ENCODE data around the gene CREBRF. TPM values are rescaled to one million over a fixed set of nuclear protein-coding genes. Genes with fewer than 3 reads are reported as not detected.

Gene CREBRF, protein sequence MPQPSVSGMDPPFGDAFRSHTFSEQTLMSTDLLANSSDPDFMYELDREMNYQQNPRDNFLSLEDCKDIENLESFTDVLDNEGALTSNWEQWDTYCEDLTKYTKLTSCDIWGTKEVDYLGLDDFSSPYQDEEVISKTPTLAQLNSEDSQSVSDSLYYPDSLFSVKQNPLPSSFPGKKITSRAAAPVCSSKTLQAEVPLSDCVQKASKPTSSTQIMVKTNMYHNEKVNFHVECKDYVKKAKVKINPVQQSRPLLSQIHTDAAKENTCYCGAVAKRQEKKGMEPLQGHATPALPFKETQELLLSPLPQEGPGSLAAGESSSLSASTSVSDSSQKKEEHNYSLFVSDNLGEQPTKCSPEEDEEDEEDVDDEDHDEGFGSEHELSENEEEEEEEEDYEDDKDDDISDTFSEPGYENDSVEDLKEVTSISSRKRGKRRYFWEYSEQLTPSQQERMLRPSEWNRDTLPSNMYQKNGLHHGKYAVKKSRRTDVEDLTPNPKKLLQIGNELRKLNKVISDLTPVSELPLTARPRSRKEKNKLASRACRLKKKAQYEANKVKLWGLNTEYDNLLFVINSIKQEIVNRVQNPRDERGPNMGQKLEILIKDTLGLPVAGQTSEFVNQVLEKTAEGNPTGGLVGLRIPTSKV
- total RNA-seq (2022; extraction: Qiagen RNA extraction): 2.2 to 3.0 TPM (median 2.5 TPM) in 5 replicates

GRCh38 chr5:173055983-173056782 is at the start of gene CREBRF:
CREBRF (plus strand) TSS chr5:173056352; CDS start chr5:173080776, 24,424 bp downstream.

DNA sequence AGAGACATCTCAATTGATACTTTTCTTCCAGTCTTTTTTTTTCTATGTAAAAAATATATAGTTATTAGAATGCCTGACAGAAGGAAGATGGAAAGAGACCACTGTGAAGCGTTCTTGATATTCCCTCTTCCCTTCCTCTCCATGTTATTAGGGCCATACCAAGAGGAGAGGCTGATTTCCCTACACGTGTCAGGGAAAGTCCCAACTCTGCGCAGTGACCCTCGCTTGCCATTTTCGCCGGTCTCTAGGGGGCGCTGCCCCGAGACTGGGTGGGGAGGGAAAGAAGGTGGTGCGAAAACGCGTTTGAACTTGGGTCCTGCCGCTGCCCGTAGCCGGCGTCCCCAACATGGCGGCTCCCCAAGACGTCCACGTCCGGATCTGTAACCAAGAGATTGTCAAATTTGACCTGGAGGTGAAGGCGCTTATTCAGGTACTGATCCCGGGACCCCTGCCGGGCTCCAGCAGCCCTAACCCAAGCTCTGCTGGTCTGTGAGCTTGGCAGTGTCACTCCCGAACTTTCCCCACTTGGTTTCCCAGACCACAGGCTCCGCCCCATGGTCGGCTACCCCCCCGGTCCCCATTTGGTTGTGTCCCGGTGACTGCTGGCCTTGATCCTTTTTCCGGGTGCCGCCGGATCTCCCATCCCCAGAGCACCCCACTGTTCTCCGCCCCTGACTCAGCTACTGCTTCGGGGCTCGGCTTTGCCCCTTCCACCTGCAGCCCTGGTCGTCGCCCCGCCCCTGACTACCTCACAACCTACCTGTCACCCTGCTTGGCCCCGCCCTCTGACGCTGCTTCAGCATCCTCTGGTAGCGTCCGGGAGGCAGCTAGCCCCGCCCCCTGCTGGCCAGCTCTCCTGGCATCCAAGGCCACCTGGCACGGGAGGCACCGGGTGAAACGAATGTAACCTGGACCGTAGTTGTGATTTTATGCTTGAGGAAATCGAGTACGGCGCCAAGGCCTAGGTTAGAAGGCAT is 88.3 kb downstream of the CREBRF start, which contains the start of gene BNIP1:
Gene BNIP1, plus strand, starts transcription at position 332 of the 977 bp plus-strand sequence. Its CDS starts 15 bp downstream, at position 347.

Other genes with a start within 250 kb of the CREBRF start
- gene ERGIC1, start 222.1 kb upstream of the CREBRF start, total RNA-seq (2022; extraction: Qiagen RNA extraction): 290 to 340 TPM (median 332 TPM) in 5 replicates
- gene RPL26L1, start 96.9 kb upstream of the CREBRF start, total RNA-seq (2022; extraction: Qiagen RNA extraction): 119 to 128 TPM (median 126 TPM) in 5 replicates
- 239 to 402 TPM (median 361 TPM) in 5 replicates for gene ATP6V0E1, start 72.6 kb upstream of the CREBRF start, total RNA-seq (2022; extraction: Qiagen RNA extraction)
- 15.5 to 18.7 TPM (median 16.0 TPM) in 5 replicates for gene BNIP1, start 88.2 kb downstream of the CREBRF start, total RNA-seq (2022; extraction: Qiagen RNA extraction)
- 10.3 to 16.9 TPM (median 15.5 TPM) in 5 replicates for gene NKX2-5, start 178.9 kb downstream of the CREBRF start, total RNA-seq (2022; extraction: Qiagen RNA extraction)